Measurements from ENCODE around the gene PPIA. TPM values are rescaled to one million over a fixed set of nuclear protein-coding genes. Genes with fewer than 3 reads are reported as not detected.

PPIA gene
- polyA plus RNA-seq, 1 donor from 2014 or later: 2,769 TPM

GRCh38 chr7:44793919-44794318 lies 2.6 kb upstream of the PPIA start:
- Histone ChIP-seq H3K9me3 (ENCODE audit: low read length) (no peaks in the 10 kb centered on the region), H3K9me2 (ENCODE audit: insufficient read depth, low read length) (no peaks in the 10 kb centered on the region), H3F3A (ENCODE audit: insufficient read depth, low read length, poor library complexity, severe bottlenecking) (no peaks in the 10 kb centered on the region), H3K4me3 (ENCODE audit: low read length) (no peak overlapping the region), H4K20me1 (ENCODE audit: insufficient read depth) (peaks cover 10% of the 10 kb centered on the region), H3K4me2 (ENCODE audit: low read length) (no peak overlapping the region), H3K79me2 (replicated peaks; ENCODE audit: insufficient read depth, low read length) (peaks cover 20% of the 10 kb centered on the region), H3K9ac (ENCODE audit: low read length) (no peak overlapping the region), H3K27ac (ENCODE audit: low read length) (no peak overlapping the region), H3K27me3 (ENCODE audit: insufficient read depth, low read depth, low read length) (no peaks in the 10 kb centered on the region), H2AFZ (ENCODE audit: low read depth, low read length) (no peak overlapping the region), H3K36me3 (ENCODE audit: insufficient read depth, low read length) (no peaks in the 10 kb centered on the region)
- TF ChIP-seq SMC3 (conservative IDR thresholded peaks at IDR 0.05; ENCODE audit: poor library complexity) (no peak), EP300 (conservative IDR thresholded peaks at IDR 0.05; ENCODE audit: poor library complexity, severe bottlenecking) (no peak), MXI1 (conservative IDR thresholded peaks at IDR 0.05; ENCODE audit: poor library complexity, severe bottlenecking) (no peak), TAF1 (IDR thresholded peaks at IDR 0.05; ENCODE audit: low read depth) (no peak), CTCF (IDR thresholded peaks at IDR 0.05; ENCODE audit: poor library complexity, severe bottlenecking) (no peak), POLR2AphosphoS5 (IDR thresholded peaks at IDR 0.05) (no peak), EZH2 (IDR thresholded peaks at IDR 0.05; ENCODE audit: borderline replicate concordance, insufficient read depth, low read length, poor library complexity, severe bottlenecking) (no peak), RAD21 (conservative IDR thresholded peaks at IDR 0.05) (no peak)

- H2AFZ ChIP-seq (ENCODE audit: low read depth, low read length): no peak overlapping the region
- H3K9ac ChIP-seq (ENCODE audit: low read length): no peak overlapping the region
- no peaks in the 10 kb centered on the region for H3K36me3 ChIP-seq (ENCODE audit: insufficient read depth, low read length)
- H3F3A ChIP-seq (ENCODE audit: insufficient read depth, low read length, poor library complexity, severe bottlenecking): no peaks in the 10 kb centered on the region
- H3K9me2 ChIP-seq (ENCODE audit: insufficient read depth, low read length): no peaks in the 10 kb centered on the region
- no peak overlapping the region for H3K4me3 ChIP-seq (ENCODE audit: low read length)
- TF ChIP-seq CTCF (IDR thresholded peaks at IDR 0.05; ENCODE audit: poor library complexity, severe bottlenecking) (no peak), EZH2 (IDR thresholded peaks at IDR 0.05; ENCODE audit: borderline replicate concordance, insufficient read depth, low read length, poor library complexity, severe bottlenecking) (no peak), MXI1 (conservative IDR thresholded peaks at IDR 0.05; ENCODE audit: poor library complexity, severe bottlenecking) (no peak), SMC3 (conservative IDR thresholded peaks at IDR 0.05; ENCODE audit: poor library complexity) (no peak), POLR2AphosphoS5 (IDR thresholded peaks at IDR 0.05) (no peak), TAF1 (IDR thresholded peaks at IDR 0.05; ENCODE audit: low read depth) (no peak), REST (IDR thresholded peaks at IDR 0.05; ENCODE audit: borderline replicate concordance) (no peak)
- no peak overlapping the region for H3K4me2 ChIP-seq (ENCODE audit: low read length)
- H3K79me2 ChIP-seq (replicated peaks; ENCODE audit: insufficient read depth, low read length): peaks cover 24% of the 10 kb centered on the region
- H3K27me3 ChIP-seq (ENCODE audit: insufficient read depth, low read depth, low read length): no peaks in the 10 kb centered on the region
- H3K9me3 ChIP-seq (ENCODE audit: low read length): no peaks in the 10 kb centered on the region
- peaks cover 11% of the 10 kb centered on the region for H4K20me1 ChIP-seq (ENCODE audit: insufficient read depth)
- H3K27ac ChIP-seq (ENCODE audit: low read length): no peak overlapping the region
Measured at GRCh38 chr7:44794331-44794730, 2.1 kb upstream of the PPIA start.

All from neural cell (in vitro differentiated cells).